ES-I3 (cell line): ENCODE data around the gene APH1B.

Source experiments
- H3K36me3 ChIP-seq: 2 replicates; pipeline ENCODE4 v1.6.1; 2013; ENCODE audit warnings: mild to moderate bottlenecking, low read length, control low read depth, moderate library complexity; ENCODE audit not compliant: insufficient read depth
- H3K4me1 ChIP-seq: 2 replicates; pipeline ENCODE4 v1.6.1; 2013; ENCODE audit warnings: mild to moderate bottlenecking, control low read depth, low read length; ENCODE audit not compliant: insufficient read depth
- H3K9ac ChIP-seq: 2 replicates; pipeline ENCODE4 v1.6.1; 2013; ENCODE audit warnings: low read depth, mild to moderate bottlenecking, low read length, moderate library complexity
- H3K9me3 ChIP-seq: 2 replicates; pipeline ENCODE4 v1.6.1; 2013; ENCODE audit warnings: mild to moderate bottlenecking, low read length, moderate library complexity; ENCODE audit not compliant: control insufficient read depth, insufficient read depth

APH1B gene

GRCh38 chr15:63261311-63261710, 16.1 kb upstream of the APH1B start:
- peaks cover 7% of the 10 kb centered on the region; the same call in 1 of the 2 replicates for H3K4me1 ChIP-seq
- no peaks in the 10 kb centered on the region for H3K9me3 ChIP-seq
- H3K9ac ChIP-seq, result no peak overlapping the region
- H3K36me3 ChIP-seq, result no peaks in the 10 kb centered on the region; the same call in 1 of the 2 replicates

GRCh38 chr15:63263519-63263918, 13.9 kb upstream of the APH1B start:
- Histone ChIP-seq H3K9me3 (no peaks in the 10 kb centered on the region), H3K36me3 (no peaks in the 10 kb centered on the region; the same call in 1 of the 2 replicates), H3K4me1 (no peaks in the 10 kb centered on the region), H3K9ac (no peak overlapping the region)

- Histone ChIP-seq H3K9ac (no peak overlapping the region), H3K36me3 (no peaks in the 10 kb centered on the region; the same call in 1 of the 2 replicates), H3K9me3 (no peaks in the 10 kb centered on the region), H3K4me1 (no peaks in the 10 kb centered on the region)
These were observed 12.6 kb upstream of the APH1B start for GRCh38 chr15:63264688-63265293.

- H3K4me1 ChIP-seq, result peaks cover 10% of the 10 kb centered on the region; the same call in 1 of the 2 replicates
- H3K9me3 ChIP-seq, result peaks cover 7% of the 10 kb centered on the region
- H3K9ac ChIP-seq, result no peak overlapping the region
- no peaks in the 10 kb centered on the region for H3K36me3 ChIP-seq
These were observed 3.0 kb upstream of the APH1B start for GRCh38 chr15:63274427-63274826.

GRCh38 chr15:63276342-63277037, 915 bp upstream of the APH1B start:
- Histone ChIP-seq H3K36me3 (no peaks in the 10 kb centered on the region), H3K9me3 (peaks cover 7% of the 10 kb centered on the region), H3K9ac (peak overlapping the region; percentile 92)

GRCh38 chr15:63277893-63278456, 570 bp downstream of the APH1B start:
- H3K36me3 ChIP-seq, result no peaks in the 10 kb centered on the region
- H3K9me3 ChIP-seq, result peaks cover 5% of the 10 kb centered on the region
- peak overlapping the region; percentile 83 for H3K9ac ChIP-seq

More at GRCh38 chr15:63276342-63277037, 915 bp upstream of the APH1B start:
- H3K4me1 ChIP-seq, result peaks cover 10% of the 10 kb centered on the region; the same call in 1 of the 2 replicates

GRCh38 chr15:63283126-63283525, 5.7 kb downstream of the APH1B start:
- Histone ChIP-seq H3K4me1 (no peaks in the 10 kb centered on the region), H3K9ac (no peak overlapping the region), H3K9me3 (no peaks in the 10 kb centered on the region), H3K36me3 (no peaks in the 10 kb centered on the region)

More at GRCh38 chr15:63277893-63278456, 570 bp downstream of the APH1B start:
- peaks cover 10% of the 10 kb centered on the region; the same call in 1 of the 2 replicates for H3K4me1 ChIP-seq

GRCh38 chr15:63284335-63284734, 6.9 kb downstream of the APH1B start:
- Histone ChIP-seq H3K9me3 (no peaks in the 10 kb centered on the region), H3K9ac (no peak overlapping the region), H3K36me3 (no peaks in the 10 kb centered on the region), H3K4me1 (no peaks in the 10 kb centered on the region)

- Histone ChIP-seq H3K9me3 (no peaks in the 10 kb centered on the region), H3K36me3 (no peaks in the 10 kb centered on the region), H3K4me1 (no peaks in the 10 kb centered on the region), H3K9ac (no peak overlapping the region)
These were observed 9.7 kb downstream of the APH1B start for GRCh38 chr15:63287109-63287508.

GRCh38 chr15:63288342-63288741, 10.9 kb downstream of the APH1B start:
- H3K36me3 ChIP-seq, result no peaks in the 10 kb centered on the region
- H3K4me1 ChIP-seq, result no peaks in the 10 kb centered on the region
- H3K9ac ChIP-seq, result no peak overlapping the region; the same call in 1 of the 2 replicates
- no peaks in the 10 kb centered on the region for H3K9me3 ChIP-seq

GRCh38 chr15:63288778-63289378, 11.5 kb downstream of the APH1B start:
- Histone ChIP-seq H3K36me3 (no peaks in the 10 kb centered on the region), H3K9me3 (no peaks in the 10 kb centered on the region), H3K4me1 (no peaks in the 10 kb centered on the region), H3K9ac (no peak overlapping the region)

GRCh38 chr15:63291507-63291906, 14.1 kb downstream of the APH1B start:
- Histone ChIP-seq H3K4me1 (no peaks in the 10 kb centered on the region), H3K9me3 (no peaks in the 10 kb centered on the region), H3K9ac (no peak overlapping the region), H3K36me3 (no peaks in the 10 kb centered on the region)

- Histone ChIP-seq H3K9me3 (no peaks in the 10 kb centered on the region), H3K9ac (no peak overlapping the region), H3K4me1 (no peaks in the 10 kb centered on the region), H3K36me3 (no peaks in the 10 kb centered on the region)
These were observed 14.8 kb downstream of the APH1B start for GRCh38 chr15:63292241-63292640.

- Histone ChIP-seq H3K4me1 (no peaks in the 10 kb centered on the region), H3K9me3 (no peaks in the 10 kb centered on the region), H3K9ac (no peak overlapping the region), H3K36me3 (no peaks in the 10 kb centered on the region)
These were observed 15.4 kb downstream of the APH1B start for GRCh38 chr15:63292771-63293170.
